GM19025 (cell line): ENCODE data around the gene FAM83C.
"Not testable (repeated sequence)": the region's sequence is repeated elsewhere in the genome, so short reads cannot be mapped to it uniquely, and the experiment has no call there.

Experiments used
- ATAC-seq: cut with Tn5 transposase; IDR thresholded peaks from one replicate; pipeline ENCODE4 v1.9.1; 2021; ENCODE audit warnings: mild to moderate bottlenecking, low read depth, moderate library complexity; ENCODE audit not compliant: unreplicated experiment

FAM83C gene

GRCh38 chr20:35270021-35270902 lies 22.0 kb downstream of the FAM83C start:
- no peak for ATAC-seq

- no peak for ATAC-seq
These were observed 23.0 kb downstream of the FAM83C start for GRCh38 chr20:35269055-35269781.

GRCh38 chr20:35267092-35267491 lies 25.1 kb downstream of the FAM83C start:
- no peak for ATAC-seq

- no peak for ATAC-seq
These were observed 27.5 kb downstream of the FAM83C start for GRCh38 chr20:35264755-35265154.

GRCh38 chr20:35263532-35264341 lies 28.5 kb downstream of the FAM83C start:
- no peak for ATAC-seq

GRCh38 chr20:35262731-35263531 lies 29.3 kb downstream of the FAM83C start:
- not testable (repeated sequence) for ATAC-seq

GRCh38 chr20:35262321-35262720 lies 29.9 kb downstream of the FAM83C start:
- not testable (repeated sequence) for ATAC-seq

GRCh38 chr20:35260426-35260825 lies 31.8 kb downstream of the FAM83C start:
- ATAC-seq, result no peak

GRCh38 chr20:35257175-35257909 lies 34.9 kb downstream of the FAM83C start:
- ATAC-seq, result no peak

GRCh38 chr20:35254448-35254999 lies 37.7 kb downstream of the FAM83C start:
- no peak for ATAC-seq

GRCh38 chr20:35253010-35253409 lies 39.2 kb downstream of the FAM83C start:
- ATAC-seq, result no peak

GRCh38 chr20:35252598-35252997 lies 39.6 kb downstream of the FAM83C start:
- not testable (repeated sequence) for ATAC-seq

GRCh38 chr20:35252037-35252461 lies 40.2 kb downstream of the FAM83C start:
- ATAC-seq, result no peak

- no peak for ATAC-seq
These were observed 40.6 kb downstream of the FAM83C start for GRCh38 chr20:35251613-35251940.

GRCh38 chr20:35248641-35249475 lies 43.4 kb downstream of the FAM83C start:
- no peak for ATAC-seq

GRCh38 chr20:35246723-35247122 lies 45.5 kb downstream of the FAM83C start:
- ATAC-seq, result no peak

- no peak for ATAC-seq
These were observed 48.2 kb downstream of the FAM83C start for GRCh38 chr20:35243986-35244385.

GRCh38 chr20:35243317-35243716 lies 48.9 kb downstream of the FAM83C start:
- no peak for ATAC-seq
